Cardiac fibroblast (primary cell): ENCODE results near the gene PPIH.

Experiments
- DNase-seq, 2 donors: peaks; one replicate each; pipeline versions ENCODE4 v3.0.0 to v3.0.0-alpha.2; 2010; ENCODE audit warnings: low read depth in 2 of 2
- H3K4me3 ChIP-seq, 2 donors: replicated peaks in 1 of 2; 1 replicate in 1 of 2; 2 replicates in 1 of 2; pipeline ENCODE4 v1.5.1; 2011; ENCODE audit warnings: low read depth in 2 of 2, low read length in 2 of 2, mild to moderate bottlenecking in 2 of 2, moderate library complexity in 1 of 2
- TF ChIP-seq, protein P1 (sequence below): IDR thresholded peaks from one replicate; pipeline ENCODE4 v1.5.1; 2011; ENCODE audit warnings: low read depth, mild to moderate bottlenecking, low read length, inconsistent platforms

Gene PPIH

GRCh38 chr1:42682739-42683531, 24.7 kb downstream of the PPIH start:
- peak; percentile 56 to 79 for DNase-seq
- peak overlapping the region; percentile 72 to 78 for H3K4me3 ChIP-seq
- TF ChIP-seq, protein P1, sequence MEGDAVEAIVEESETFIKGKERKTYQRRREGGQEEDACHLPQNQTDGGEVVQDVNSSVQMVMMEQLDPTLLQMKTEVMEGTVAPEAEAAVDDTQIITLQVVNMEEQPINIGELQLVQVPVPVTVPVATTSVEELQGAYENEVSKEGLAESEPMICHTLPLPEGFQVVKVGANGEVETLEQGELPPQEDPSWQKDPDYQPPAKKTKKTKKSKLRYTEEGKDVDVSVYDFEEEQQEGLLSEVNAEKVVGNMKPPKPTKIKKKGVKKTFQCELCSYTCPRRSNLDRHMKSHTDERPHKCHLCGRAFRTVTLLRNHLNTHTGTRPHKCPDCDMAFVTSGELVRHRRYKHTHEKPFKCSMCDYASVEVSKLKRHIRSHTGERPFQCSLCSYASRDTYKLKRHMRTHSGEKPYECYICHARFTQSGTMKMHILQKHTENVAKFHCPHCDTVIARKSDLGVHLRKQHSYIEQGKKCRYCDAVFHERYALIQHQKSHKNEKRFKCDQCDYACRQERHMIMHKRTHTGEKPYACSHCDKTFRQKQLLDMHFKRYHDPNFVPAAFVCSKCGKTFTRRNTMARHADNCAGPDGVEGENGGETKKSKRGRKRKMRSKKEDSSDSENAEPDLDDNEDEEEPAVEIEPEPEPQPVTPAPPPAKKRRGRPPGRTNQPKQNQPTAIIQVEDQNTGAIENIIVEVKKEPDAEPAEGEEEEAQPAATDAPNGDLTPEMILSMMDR = no peak

GRCh38 chr1:42684139-42684538, 25.9 kb downstream of the PPIH start:
- peak; percentile 18 to 22 for DNase-seq
- peak overlapping the region; percentile 58 to 78 for H3K4me3 ChIP-seq
- TF ChIP-seq, protein P1 = no peak

GRCh38 chr1:42686418-42686817, 28.2 kb downstream of the PPIH start:
- DNase-seq = no peak
- no peak overlapping the region for H3K4me3 ChIP-seq
- TF ChIP-seq, protein P1 = no peak

GRCh38 chr1:42689912-42690311, 31.7 kb downstream of the PPIH start:
- DNase-seq = no peak
- no peak overlapping the region for H3K4me3 ChIP-seq
- TF ChIP-seq, protein P1 = no peak

GRCh38 chr1:42690477-42691156, 32.4 kb downstream of the PPIH start:
- H3K4me3 ChIP-seq = no peak overlapping the region
- TF ChIP-seq, protein P1 = no peak
- peak in 1 of 2 donors; percentile 37 for DNase-seq

- DNase-seq = no peak
- no peak overlapping the region for H3K4me3 ChIP-seq
- TF ChIP-seq, protein P1 = no peak
Measured at GRCh38 chr1:42691157-42691498, 32.9 kb downstream of the PPIH start.
